ENCODE measurements around the gene TTLL3.

- no peak for TF ChIP-seq CTCF (IDR thresholded peaks at IDR 0.05)
- TF ChIP-seq EP300 (IDR thresholded peaks at IDR 0.05): no peak
- no peak for TF ChIP-seq POLR2AphosphoS5 (IDR thresholded peaks at IDR 0.05)
Observed at GRCh38 chr3:9834520-9835380, 24.7 kb downstream of the TTLL3 start.

Measured in upper lobe of left lung (tissue), 4 donors.